UCSD-AML1 (cell line): ENCODE data around the gene MAP3K15.

Source experiments
- DNase-seq: peaks from one replicate; lab custom pipeline; 2025; ENCODE audit not compliant: unreplicated experiment; lab: John Stamatoyannopoulos, UW

The MAP3K15 gene

DNA sequence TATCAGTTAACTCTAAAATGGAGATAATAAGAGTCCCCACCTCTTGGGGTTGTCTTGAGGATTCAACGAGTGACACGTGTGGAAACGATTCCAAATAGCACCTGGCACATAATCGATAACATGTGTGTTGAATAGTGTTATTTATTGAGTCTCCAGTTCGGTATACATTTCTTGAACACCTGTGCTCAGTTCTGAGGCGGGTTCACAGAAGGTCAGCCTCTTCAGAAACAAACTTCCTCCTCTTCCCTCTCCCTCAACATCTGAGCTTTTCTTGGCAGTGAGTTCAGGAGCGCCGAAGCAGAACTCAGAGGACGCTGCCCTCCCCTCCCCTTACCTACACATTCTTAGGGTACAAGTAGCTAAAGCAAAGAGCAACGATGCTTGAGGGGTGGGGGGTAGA, 170.6 kb downstream of the MAP3K15 start:
- no peak for DNase-seq

DNA sequence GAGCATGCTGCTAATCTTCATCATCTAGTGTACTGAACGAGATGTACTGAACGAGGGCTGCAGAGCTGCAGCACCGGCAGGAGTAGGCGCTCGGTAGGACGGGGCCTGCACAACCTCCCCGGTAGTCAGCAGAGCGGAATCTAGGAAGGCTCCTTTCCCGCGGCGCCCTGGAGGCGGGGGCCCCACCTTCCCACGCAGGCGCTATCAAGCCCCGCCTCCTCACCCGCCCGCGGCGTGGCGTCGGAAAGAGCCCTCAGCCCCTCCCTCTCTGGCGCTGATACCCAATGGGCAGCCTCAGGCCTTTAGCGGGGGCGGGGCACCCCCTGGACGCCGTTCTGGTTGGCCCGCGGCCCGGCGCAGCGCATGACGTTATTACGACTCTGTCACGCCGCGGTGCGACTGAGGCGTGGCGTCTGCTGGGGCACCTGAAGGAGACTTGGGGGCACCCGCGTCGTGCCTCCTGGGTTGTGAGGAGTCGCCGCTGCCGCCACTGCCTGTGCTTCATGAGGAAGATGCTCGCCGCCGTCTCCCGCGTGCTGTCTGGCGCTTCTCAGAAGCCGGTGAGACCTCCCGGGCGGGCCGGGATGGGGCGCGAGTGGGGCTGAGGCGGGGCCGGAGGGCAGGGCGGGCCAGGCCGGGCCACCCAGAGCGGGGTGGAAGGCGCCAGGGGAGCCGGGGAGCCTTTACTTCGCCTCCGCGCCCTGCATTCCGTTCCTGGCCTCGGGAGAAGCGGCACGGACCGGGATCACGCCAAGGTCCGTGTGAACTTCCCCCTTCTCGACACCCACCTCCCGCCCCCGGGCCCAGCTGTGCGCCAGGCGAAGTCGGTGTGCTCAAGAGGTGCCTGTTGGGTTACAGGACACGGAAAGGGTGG, 171.5 kb downstream of the MAP3K15 start, which contains the start of gene PDHA1:
TSS of gene PDHA1 (plus strand) at position 393 of the 874 bp plus-strand sequence. CDS start at position 504, 111 bp downstream.
- DNase-seq: peak; percentile 93

DNA sequence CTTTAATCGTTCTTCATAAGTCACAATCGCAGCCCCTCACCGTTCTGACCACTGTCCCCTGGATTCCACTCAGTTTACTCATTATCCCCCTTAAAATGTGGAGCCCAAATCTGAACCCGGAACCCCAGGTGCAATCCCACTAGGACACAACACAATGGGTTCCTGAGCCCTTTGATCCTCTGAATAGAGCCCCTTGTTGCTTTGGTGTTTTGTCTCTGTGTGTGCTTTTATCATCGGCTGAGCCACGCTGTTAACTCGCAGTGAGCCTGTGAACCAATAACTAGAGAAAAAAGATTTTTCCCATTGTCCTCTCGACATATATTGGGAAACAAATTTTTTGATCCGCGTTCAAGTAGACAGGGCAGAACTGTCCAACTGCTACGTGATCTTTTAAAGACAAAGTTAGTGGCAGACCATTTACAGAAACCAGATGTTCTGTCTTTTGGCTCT, 172.2 kb downstream of the MAP3K15 start:
- no peak for DNase-seq

DNA sequence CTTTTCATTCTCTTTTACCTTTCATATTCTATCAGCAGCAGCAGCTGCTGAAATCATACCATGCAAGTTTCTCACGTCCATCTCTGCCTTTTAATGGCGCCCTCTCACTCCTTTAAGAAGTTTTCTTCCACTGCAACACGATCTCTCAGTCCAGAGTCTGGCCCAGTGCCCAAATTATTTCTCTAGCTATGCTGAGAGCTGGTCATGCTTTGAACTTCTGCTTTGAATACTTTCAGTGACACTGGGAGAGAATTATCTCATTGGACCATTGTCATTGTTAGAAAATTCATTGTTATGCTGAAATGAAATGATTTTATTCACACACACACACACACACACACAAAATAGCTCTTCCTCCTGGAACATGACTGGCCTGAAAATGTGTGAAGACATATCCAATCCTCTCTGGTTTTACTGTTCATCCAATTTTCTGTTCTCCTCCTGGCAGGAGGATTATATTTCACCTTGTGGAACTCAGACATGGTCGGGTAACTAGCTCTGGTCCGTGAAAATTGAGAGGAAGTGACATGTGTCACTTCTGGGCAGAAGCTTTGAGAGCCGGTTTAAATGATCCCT, 172.9 kb downstream of the MAP3K15 start:
- no peak for DNase-seq

DNA sequence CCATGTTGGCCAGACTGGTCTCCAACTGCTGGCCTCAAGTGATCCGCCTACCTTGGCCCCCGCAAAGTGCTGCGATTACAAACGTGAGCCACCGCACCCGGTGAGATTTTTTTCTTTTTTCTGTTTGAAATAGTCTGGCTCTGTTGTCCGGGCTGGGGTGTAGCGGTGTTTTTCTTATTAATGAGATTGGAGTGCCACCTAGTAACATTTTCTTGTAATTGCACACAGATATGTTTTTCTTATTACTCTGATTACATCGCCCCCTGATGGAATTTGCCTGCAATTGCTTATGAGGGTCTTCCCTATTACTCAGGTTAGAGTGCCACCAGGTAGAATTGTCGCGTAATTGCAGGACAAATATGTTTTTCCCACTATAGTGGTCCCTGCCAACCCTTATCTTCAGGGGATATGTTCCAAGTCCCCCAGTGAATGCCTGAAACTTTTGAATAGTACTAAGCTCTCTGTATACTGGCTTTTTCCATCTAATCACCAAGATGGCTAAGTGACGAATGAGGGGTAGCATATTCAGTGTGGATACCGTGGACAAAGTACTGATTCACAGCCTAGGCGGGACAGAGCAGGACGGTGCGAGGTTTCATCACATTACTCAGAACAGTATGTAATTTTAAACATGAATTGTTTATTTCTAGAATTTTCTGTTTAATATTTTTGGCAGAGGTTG, 180.2 kb downstream of the MAP3K15 start:
- DNase-seq: no peak

GRCh38 chrX:19332983-19333382, 182.3 kb downstream of the MAP3K15 start:
- DNase-seq: no peak

DNA sequence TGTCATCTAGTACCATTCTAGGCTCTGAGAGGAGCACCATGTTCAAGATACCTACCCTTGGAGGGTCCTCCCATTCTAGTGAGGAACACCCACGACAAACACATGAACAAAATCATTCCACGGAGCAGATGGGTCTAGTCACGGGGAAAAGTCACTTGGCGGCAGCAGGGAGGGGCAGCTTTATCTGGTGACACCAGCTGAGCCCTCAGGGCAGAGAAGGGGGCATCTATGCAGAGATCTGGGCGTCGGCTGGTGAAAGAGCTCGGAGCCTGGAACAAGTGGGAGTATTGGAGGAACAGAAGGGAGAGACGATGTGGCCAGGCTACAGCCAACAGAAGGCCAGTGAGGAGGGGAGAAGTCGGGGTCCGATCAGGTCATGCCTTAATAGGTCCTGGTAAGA, 183.5 kb downstream of the MAP3K15 start:
- DNase-seq: no peak

DNA sequence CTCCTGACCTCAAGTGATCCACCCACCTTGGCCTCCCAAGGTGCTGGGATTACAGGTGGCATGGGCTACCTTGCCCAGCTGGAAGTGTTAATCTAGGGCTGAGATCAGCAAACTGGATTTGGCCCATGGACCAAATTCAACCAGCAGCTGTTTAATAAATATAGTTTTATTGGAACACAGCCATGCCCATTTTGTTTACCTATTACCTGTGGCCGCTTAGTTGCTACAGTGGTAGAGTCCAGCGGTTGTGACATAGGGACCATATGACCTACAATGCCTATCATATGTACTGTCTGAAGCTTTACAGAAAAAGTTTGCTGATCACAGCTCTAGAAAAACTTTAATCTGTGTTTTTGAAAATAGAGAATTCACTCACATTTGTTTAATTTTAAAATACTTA, 188.7 kb downstream of the MAP3K15 start:
- DNase-seq: no peak
